DMS53 (cell line): ENCODE measurements around the gene PIN1.
A peak's percentile ranks its signal among the peaks of the same experiment; 100 is the strongest.
"Not testable (repeated sequence)": the region's sequence is repeated elsewhere in the genome, so short reads cannot be mapped to it uniquely, and the experiment has no call there.

Experiments
- DNase-seq: peaks from one replicate; lab custom pipeline; 2025; lab: John Stamatoyannopoulos, UW

The PIN1 gene

DNA sequence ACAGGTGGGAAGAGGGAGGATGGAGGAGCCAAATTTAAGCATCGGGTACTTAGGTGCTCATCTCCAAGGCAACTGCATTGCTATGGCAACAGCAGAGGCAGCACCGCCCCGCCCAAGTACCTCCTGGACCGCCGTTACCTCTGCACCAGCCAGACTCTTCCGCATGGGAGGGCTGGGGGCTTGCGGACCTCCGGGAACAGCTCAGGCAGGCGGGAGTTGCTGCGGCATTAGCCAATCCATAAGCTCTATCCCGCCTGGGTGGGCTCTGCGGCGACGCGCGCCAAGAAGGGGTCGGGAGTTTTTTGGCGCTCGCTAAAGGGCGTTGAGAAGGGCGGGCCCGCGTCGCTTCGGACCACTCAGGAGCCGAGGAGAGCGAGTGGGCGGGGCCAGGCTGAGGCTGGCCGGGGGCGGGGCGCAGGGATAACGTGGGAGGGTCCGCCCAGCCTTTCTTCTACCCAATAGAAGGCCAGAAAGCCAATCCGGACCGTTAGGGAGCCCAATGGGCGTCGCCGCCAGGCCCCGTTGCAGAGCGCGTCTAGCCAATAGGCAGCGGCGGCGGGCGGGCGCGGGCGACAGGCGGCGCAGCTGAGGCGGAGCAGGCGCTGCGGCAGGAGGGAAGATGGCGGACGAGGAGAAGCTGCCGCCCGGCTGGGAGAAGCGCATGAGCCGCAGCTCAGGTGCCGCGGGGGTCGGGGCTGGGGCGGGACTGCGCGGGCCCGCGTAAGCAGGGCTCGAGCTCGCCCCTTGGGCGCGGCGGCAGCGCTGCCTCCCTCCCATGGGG is at the start of gene PIN1:
Gene PIN1, plus strand, starts transcription at position 593 of the 781 bp plus-strand sequence. Its CDS starts 27 bp downstream, at position 620.
- peak; percentile 98 for DNase-seq

DNA sequence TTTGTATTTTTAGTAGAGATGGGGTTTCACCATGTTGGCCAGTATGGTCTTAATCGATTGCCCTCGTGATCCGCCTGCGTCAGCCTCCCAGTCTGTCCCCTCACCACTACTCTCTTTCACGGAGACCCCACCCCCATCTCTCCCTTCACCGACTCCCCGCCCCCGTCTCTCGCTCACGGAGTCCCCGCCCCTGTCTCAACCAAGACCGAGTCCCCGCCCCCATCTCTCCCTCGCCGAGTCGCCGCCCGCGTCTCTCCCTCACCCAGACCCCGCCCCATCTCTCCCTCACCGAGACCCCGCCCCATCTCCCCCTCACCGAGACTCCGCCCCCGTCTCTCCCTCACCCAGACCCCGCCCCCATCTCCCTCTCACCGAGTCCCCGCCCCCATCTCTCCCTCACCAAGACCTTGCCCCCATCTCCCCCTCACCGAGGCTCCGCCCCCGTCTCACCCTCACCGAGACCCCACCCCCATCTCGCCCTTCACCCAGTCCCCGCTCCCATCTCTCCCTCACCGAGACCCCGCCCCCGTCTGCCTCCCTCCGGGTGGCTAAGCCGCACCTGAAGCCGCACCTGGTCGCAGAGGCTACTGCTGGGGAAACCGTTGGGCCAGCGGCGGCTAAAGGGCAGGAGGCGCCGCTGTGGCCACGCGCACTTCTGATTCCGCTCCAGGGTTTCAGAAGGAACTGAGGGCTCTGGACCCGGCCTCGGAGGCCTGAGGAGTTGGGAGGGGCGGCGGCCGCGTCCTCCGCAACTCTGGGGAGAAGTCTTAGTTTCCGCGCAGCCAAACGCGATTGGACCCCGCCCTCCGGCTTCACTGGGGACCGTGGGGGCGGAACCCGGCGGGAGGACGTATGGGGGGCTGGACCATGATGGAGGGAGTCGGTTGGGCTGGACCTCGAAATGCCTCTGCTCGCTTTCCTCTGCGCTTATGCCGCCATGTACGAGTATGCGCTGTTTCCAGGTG is 49.5 kb upstream of the PIN1 start:
- peak; percentile 99 for DNase-seq

DNA sequence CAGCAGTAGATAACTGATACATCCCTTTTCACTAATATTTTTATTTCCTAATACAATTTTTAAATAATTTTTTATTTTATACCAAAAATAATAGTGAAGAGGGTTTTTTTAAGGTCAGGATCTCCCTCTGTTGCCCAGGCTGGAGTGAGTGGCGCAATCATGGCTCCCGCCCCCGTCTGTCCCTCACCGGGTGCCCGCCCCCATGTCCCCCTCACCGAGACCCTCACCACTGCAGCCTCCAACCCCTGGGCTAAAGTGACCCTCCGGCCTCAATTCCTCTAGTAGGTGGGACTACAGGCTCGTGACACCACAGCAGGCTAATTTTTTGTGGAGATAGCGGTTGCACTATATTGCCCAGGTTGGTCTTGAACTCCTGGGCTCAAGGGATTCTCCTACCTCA is 48.8 kb upstream of the PIN1 start:
- no peak for DNase-seq

DNA sequence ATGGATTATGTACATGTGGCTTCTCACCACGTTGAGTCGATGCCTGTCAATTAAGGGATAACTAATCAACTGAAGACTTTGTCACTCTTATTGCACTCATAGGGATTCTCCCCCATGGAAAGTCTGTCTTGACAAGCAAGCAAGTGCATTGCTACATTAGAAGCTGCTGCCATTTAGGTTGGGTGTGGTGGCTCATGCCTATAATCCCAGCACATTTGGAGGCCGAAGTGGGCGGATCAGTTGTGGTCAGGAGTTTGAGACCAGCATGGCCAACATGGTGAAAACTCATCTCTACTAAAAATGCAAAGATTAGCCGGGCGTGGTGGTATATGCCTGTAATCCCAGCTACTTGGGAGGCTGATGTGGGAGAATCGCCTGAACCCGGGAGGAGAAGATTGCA is 48.3 kb upstream of the PIN1 start:
- DNase-seq = no peak

DNA sequence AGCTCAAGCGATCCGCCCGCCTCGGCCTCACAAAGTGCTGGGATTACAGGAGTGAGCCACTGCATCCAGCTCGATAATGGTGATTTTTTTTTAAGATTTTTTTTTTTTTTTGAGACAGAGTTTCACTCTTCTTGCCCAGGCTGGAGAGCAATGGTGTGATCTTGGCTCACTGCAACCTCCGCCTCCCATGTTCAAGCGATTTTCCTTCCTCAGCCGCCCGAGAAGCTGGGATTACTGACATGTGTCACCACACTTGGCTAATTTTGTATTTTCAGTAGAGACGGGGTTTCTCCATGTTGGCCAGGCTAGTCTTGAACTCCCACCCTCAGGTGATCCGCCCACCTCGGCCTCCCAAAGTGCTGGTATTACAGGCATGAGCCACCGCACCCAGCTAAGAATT is 46.5 kb upstream of the PIN1 start:
- DNase-seq = not testable (repeated sequence)

DNA sequence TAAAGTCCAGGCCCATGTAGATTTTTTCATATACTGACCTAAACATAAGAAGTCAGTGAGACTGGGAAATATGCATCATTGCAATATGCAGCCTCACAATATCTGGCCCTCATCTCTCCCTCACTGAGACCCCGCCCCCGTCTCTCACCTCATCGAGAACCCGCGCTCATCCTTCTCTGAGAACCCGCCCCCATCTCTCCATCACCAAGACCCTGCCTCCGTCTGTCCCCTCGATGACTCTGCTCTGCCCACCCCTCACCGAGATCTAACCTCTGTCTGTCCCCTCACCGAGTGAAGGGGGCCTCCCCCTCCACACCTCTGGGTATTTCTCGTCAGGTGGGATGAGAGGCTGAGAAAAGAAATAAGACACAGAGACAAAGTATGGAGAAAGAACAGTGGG is 46.1 kb upstream of the PIN1 start:
- DNase-seq = no peak

DNA sequence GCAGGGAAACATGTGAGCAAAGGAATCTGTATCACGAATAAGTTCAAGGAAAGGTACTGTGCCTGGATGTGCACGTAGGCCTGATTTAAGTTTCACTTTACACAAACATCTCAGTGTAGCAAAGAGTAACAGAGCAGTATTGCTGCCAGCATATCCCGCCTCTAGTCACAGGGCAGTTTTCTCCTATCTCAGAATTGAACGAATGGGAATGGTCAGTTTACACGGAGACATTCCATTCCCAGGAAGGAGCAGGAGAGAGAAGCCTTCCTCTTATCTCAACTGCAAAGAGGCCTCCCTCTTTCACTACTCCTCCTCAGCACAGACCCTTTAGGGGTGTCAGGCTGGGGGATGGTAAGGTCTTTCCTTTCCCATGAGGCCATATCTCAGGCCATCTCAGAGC is 45.5 kb upstream of the PIN1 start:
- not testable (repeated sequence) for DNase-seq

DNA sequence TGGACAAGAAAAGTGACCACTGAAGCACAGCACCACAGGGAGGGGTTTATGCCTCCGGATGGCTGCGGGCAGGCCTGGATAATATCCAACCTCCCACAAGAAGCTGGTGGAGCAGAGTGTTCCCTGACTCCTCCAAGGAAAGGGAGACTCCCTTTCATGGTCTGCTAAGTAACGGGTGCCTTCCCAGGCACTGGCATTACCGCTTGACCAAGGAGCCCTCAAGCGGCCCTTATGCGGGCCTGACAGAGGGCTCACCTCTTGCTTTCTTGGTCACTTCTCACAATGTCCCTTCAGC is 44.1 kb upstream of the PIN1 start:
- not testable (repeated sequence) for DNase-seq

DNA sequence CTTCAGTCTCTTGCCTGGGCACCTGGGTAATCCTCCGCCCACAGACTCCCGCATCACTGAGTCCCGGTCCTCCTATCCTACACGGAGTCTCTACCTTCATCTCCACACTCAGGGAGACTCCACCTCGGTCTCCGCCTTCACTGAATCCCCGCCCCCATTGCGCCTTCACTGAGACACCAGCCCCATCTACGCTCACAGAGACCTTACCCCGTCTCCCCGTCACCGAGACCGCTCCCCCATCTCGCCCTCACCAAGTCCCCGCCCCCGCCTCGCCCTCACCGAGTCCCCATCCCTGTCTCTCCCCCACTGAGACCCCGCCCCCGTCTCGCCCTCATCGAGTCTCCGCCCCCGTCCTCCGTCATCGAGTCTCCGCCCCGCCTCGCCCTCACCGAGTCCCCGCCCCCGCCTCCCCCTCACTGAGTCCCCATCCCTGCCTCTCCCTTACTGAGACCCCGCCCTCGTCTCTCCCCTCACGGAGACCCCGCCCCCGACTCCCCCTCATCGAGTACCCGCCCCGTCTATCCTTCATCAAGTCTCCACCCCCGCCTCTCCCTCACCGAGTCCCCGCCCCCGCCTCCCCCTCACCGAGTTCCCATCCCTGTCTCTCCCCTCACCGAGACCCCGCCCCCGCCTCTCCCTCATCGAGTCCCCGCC is 43.4 kb upstream of the PIN1 start:
- peak; percentile 95 for DNase-seq

DNA sequence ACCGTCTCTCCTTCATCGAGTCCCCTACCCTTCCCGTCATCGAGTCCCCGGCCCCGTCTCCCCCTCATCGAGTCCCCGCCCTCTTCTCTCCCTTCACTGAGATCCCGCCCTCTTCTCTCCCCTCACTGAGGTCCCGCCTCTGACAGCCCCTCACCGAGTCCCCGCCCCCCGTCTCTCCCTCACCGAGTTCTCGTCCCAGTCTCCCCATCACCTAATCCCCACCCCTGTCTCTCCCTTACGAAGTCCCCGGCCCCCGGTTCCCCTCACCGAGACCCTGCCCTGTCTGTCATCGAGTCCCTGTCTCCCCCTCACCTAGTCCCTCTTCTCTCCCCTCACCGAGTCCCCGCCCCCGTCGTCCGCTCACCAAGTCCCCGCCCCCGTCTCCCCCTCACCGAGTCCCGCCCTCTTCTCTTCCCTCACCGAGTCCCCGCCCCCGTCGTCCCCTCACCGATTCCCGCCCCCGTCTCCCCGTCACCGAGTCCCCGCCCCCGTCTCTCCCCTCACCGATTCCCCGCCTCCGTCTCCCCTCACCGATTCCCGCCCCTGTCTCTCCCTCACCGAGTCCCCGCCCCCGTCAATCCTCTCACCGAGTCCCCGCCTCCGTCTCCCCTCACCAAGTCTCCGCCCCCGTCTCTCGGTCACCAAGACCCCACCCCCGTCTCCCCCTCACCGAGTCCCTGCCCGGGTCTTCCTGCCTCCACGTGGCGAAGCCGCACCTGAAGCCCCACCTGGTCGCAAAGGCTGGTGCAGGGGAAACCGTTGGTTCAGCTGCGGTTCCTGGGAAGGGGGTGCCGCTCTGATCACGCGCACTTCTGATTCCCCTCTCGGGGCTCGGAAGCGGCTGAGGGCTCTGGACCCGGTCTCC is 42.7 kb upstream of the PIN1 start:
- peak; percentile 95 for DNase-seq

DNA sequence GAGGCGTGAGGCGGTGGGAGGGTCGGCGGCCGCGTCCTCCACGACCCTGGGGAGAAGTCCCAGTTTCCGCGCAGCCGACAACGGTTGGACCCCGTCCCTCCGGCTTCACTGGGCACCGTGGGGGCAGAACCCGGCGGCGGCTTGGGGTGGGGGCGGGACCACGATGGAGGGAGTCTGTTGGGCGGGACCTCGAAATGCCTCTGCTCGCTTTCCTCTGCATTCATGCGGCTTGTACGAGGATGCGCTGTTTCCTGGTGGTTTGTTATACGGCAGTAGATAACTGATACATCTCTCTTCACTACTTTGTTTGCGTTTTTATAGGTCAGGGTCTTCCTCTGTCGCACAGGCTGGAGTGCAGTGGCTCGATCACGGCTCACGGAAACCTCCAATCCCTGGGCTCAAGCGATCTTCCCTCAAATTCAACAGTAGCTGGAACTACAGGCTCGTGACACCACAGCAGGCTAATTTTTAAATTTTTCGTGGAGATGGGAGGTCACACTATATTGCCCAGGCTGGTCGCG is 42.0 kb upstream of the PIN1 start:
- DNase-seq = peak; percentile 68

DNA sequence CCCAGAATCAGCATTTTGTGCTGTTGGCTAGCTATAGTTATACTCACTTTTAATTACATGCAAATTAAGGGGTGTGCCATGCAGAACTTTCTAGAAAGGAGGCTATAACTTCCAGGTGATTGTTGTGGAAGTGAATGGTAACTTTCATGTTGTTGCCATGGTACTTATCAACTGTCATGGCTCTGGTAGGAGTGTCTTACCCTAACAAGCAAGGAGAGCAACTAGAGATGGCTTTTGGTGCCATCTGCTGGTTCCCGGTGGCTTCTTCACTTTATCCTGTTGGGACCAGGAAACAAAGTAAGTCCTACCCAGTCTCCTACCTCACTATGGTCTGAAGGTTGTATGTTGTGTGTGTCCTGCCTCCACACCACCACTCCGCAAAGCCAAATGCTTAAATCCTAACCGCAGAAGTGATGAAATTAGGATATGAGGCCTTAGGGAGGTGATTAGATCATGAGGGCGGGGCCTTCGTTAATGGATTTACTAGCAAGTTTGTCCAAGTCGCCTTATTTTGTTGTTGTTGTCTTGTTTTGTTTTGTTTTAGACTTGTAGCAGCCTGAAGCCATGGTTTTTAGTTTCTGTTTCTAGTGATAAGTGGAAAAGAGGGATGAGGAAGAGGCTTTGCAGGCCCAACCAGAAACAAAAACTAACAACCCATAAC is 38.9 kb upstream of the PIN1 start:
- DNase-seq = peak; percentile 93

DNA sequence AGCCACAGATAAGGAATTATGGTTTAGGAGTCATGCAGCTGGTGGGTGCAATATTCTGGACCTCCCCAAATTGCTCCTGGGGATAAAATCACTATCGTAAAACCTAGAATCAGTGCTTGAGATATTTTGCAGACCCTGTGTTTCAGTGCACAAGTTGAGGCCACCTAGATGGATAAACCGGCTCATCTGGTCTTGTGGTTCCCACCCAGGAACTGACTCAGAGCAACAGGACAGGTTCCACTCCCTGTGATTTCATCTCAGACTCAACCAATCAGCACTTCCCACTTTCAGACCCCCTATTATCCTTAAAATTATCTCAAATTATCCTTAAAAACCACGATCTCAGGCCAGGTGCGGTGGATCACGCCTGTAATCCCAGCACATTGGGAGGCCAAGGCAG is 37.2 kb upstream of the PIN1 start:
- DNase-seq = no peak

DNA sequence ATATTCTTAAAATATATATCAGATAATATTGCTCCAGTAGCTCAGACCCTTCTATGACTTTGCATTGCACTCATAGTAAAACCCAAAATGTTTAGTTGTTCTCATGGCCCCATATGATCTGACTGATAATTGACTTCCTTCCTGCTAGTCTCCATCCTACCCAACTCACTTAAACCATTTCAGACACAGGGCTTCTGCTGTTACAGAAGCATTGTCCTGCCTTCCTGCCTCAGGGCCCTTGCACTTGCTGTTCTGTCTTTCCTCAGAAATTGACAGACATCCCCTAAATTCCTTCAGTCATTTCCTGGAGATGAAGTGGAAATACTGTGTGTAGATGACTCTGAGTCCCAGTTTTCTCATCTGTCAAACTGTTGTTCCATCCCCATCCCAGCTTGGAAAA is 36.0 kb upstream of the PIN1 start:
- no peak for DNase-seq

DNA sequence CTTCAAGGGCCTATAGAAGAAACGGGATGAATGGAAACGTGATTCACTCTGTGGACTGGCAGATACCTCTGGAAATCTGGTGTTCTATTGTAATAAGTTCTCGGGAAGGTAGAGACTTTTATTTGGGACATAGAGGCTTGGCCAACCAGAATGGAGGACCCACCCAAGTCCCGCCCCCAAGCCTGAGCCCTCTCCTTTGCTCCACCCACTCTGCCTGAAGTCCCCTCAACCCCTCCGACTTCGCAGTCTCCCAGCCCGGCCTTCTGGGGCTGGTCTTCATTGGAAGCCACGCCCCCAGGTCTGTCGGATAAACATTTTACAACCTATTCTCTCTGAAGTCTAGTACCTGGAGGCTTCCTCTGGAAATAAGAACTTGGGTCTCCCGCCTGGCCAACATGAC is 33.1 kb upstream of the PIN1 start:
- DNase-seq = no peak

DNA sequence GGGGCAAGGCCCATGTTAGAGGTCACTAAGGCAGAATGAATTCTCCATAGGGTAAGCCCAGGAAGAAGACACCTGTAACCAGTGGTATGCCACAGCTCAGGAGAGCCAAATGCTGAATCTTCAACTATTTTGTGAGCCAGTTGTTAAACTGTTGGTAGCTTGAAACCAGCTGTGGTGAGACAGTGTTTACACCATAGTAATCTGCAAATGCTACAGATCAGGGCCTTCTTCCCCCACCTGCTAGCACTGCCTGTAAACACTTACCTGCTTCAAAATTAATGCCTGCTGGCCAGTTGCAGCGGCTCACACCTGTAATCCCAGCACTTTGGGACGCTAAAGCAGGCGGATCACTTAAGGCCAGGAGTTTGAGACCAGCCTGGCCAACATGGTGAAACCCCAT is 28.3 kb upstream of the PIN1 start:
- DNase-seq = no peak

DNA sequence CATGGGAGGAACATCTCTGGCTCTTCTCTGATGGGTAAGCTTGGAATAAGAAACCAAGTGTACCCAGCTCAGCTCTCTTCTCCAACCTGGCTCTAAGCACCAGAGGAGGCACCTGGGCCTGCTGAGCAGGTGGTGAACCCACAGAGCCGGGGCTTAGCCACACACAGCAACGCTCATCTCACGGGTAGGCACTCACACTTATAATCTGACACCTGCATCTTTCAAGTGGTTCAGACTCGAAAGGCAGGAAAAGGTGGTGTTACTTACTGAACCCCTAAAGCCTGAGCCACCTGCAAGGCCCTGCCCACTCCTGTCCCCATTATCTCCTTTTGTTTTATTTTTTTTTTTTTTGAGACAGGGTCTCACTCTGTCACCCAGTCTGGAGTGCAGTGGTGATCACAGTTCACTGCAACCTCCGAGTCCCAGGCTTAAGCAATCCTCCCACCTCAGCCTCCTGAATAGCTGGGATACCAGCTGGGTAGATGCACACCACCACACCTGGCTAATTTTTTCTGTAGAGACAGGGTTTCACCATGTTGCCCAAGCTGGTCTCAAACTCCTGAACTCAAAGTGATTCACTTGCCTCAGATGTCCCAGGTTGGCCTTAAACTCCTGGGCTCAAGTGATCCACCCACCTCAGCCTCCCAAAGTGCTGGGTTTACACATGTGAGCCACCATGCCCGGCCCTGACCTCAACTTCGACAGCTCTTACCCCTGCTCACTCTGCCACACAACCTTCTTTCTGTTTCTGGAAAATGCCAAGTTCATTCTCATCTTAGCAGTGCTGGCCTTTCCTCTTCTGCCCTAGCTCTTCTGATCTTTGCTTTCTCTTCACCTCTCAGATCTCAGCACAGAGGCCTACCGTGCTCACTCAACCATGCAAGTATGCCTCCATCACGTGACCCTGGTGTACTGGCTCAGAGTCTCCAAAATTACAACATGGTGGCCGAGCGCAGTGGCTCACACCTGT is 26.0 kb upstream of the PIN1 start:
- no peak for DNase-seq

DNA sequence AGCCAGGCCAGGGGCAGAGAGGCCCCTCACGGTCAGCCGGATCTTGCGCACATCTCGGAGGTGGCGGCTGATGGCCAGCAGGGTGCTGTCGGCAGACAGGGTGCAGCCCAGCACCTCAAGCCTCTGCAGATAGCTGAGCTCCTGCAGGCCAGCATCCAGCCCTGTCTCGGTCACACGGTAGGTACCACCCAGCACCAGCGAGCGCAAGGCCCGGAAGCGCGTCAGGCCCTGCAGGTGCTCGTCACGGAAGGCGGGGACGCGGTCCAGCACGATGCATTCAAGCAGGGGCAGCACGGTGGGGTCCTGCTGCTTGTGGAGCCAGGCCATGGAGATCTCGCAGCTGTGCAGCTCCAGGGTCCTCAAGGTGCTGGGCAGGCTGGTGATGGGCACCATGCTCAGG is 24.0 kb upstream of the PIN1 start:
- no peak for DNase-seq

DNA sequence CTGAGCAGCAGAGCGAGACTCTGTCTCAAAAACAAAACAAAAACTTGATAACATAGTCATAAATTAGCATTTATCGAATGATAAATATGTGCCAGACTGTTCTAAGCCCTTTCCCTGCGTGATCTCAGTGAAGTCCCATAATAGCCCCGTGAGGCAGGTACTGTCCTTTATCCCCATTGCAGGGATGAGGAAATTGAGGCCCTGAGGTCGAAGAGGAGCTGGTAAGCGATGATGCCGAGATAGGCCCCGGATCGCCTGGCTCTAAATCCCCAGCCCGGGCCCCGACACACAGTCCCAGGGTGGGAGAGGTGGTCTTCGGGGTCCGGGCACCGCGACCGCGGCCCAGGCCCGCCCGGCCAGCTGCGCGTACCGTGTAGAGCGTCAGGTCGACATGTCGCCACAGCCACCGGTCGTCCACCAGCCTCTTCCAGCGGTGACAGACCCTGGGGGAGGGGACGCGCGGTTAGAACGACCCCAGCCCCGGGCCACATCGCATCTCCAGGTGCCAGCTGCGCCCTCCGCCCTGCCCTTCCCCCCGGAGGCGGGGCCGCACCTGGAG is 16.9 kb upstream of the PIN1 start:
- no peak for DNase-seq
